ENCODE results near the gene DSCAM. TPM values are rescaled to one million over a fixed set of nuclear protein-coding genes. Genes with fewer than 3 reads are reported as not detected.

DSCAM gene
- total RNA-seq, 1 donor from 2014 or later = 0.21 TPM

DNA sequence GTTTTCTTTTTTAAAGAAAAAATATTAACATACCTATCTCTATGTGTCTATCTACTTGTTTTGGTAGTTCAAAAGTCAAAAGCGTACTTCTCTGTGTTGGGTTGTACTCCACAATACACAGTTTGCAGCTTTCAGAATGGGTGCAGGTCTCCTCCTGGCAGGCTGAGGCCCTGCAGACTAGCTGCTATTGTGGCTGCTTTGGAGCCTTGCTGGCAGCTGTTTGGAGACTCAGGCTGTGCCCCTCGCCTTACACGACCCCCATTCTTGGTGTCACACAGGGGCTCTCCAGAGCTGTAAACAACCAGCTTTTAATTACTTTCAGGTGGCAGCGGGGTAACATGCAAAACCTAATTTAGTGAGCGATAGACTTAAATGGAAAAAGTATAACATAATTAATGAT, 160.4 kb downstream of the DSCAM start:
- H3K4me3 Mint-ChIP-seq (ENCODE audit: unreplicated experiment) = no peak overlapping the region
- no peak for DNase-seq (ENCODE audit: low spot score)
- peaks cover 13% of the 10 kb centered on the region for H3K36me3 Mint-ChIP-seq (ENCODE audit: low read depth, unreplicated experiment)
- peaks cover 6% of the 10 kb centered on the region for H3K4me1 Mint-ChIP-seq (ENCODE audit: unreplicated experiment)
- H3K27ac Mint-ChIP-seq (ENCODE audit: unreplicated experiment) = no peak overlapping the region
- TF ChIP-seq, protein P1, sequence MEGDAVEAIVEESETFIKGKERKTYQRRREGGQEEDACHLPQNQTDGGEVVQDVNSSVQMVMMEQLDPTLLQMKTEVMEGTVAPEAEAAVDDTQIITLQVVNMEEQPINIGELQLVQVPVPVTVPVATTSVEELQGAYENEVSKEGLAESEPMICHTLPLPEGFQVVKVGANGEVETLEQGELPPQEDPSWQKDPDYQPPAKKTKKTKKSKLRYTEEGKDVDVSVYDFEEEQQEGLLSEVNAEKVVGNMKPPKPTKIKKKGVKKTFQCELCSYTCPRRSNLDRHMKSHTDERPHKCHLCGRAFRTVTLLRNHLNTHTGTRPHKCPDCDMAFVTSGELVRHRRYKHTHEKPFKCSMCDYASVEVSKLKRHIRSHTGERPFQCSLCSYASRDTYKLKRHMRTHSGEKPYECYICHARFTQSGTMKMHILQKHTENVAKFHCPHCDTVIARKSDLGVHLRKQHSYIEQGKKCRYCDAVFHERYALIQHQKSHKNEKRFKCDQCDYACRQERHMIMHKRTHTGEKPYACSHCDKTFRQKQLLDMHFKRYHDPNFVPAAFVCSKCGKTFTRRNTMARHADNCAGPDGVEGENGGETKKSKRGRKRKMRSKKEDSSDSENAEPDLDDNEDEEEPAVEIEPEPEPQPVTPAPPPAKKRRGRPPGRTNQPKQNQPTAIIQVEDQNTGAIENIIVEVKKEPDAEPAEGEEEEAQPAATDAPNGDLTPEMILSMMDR (IDR thresholded peaks at IDR 0.05; ENCODE audit: unreplicated experiment) = no peak
- H3K27me3 Mint-ChIP-seq (ENCODE audit: unreplicated experiment) = peaks cover 3% of the 10 kb centered on the region
- H3K9me3 Mint-ChIP-seq (ENCODE audit: unreplicated experiment) = peaks cover 45% of the 10 kb centered on the region

GRCh38 chr21:40685141-40685540, 161.8 kb downstream of the DSCAM start:
- no peak overlapping the region for H3K27ac Mint-ChIP-seq (ENCODE audit: unreplicated experiment)
- H3K9me3 Mint-ChIP-seq (ENCODE audit: unreplicated experiment) = peaks cover 38% of the 10 kb centered on the region
- peaks cover 3% of the 10 kb centered on the region for H3K27me3 Mint-ChIP-seq (ENCODE audit: unreplicated experiment)
- H3K4me3 Mint-ChIP-seq (ENCODE audit: unreplicated experiment) = no peak overlapping the region
- TF ChIP-seq, protein P1 (IDR thresholded peaks at IDR 0.05; ENCODE audit: unreplicated experiment) = no peak
- no peak for DNase-seq (ENCODE audit: low spot score)
- peaks cover 6% of the 10 kb centered on the region for H3K4me1 Mint-ChIP-seq (ENCODE audit: unreplicated experiment)
- peaks cover 13% of the 10 kb centered on the region for H3K36me3 Mint-ChIP-seq (ENCODE audit: low read depth, unreplicated experiment)

DNA sequence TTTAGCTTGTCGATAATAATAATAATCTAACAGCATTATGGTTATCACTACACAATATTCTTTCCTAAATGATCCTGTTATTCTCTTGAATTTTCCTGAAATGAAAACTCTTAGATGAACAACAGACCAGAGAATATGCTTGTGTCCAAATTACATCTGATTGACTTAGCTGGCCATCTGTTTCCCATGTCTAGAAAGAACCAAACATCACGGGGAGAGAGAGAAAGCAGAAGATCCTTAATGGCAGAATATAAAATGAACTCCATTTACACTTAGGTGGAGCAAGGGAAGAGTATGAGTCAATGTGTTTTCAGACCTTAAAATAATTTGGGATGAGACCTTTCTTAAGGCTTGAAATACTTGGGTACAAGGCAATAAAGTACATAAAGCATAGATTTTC, 162.2 kb downstream of the DSCAM start:
- Mint-ChIP-seq H3K27me3 (ENCODE audit: unreplicated experiment) (peaks cover 3% of the 10 kb centered on the region), H3K27ac (ENCODE audit: unreplicated experiment) (no peak overlapping the region), H3K4me3 (ENCODE audit: unreplicated experiment) (no peak overlapping the region), H3K4me1 (ENCODE audit: unreplicated experiment) (peaks cover 6% of the 10 kb centered on the region), H3K36me3 (ENCODE audit: low read depth, unreplicated experiment) (peaks cover 13% of the 10 kb centered on the region), H3K9me3 (ENCODE audit: unreplicated experiment) (peaks cover 38% of the 10 kb centered on the region)
- no peak for DNase-seq (ENCODE audit: low spot score)
- TF ChIP-seq, protein P1 (IDR thresholded peaks at IDR 0.05; ENCODE audit: unreplicated experiment) = no peak

- peaks cover 45% of the 10 kb centered on the region for H3K9me3 Mint-ChIP-seq (ENCODE audit: unreplicated experiment)
- no peak overlapping the region for H3K27ac Mint-ChIP-seq (ENCODE audit: unreplicated experiment)
- peaks cover 6% of the 10 kb centered on the region for H3K4me1 Mint-ChIP-seq (ENCODE audit: unreplicated experiment)
- peak overlapping the region; percentile 59 for H3K4me3 Mint-ChIP-seq (ENCODE audit: unreplicated experiment)
- H3K36me3 Mint-ChIP-seq (ENCODE audit: low read depth, unreplicated experiment) = peaks cover 13% of the 10 kb centered on the region
- TF ChIP-seq, protein P1 (IDR thresholded peaks at IDR 0.05; ENCODE audit: unreplicated experiment) = no peak
- no peak for DNase-seq (ENCODE audit: low spot score)
- peaks cover 3% of the 10 kb centered on the region for H3K27me3 Mint-ChIP-seq (ENCODE audit: unreplicated experiment)
Measured at GRCh38 chr21:40683349-40683748, 163.6 kb downstream of the DSCAM start.

DNA sequence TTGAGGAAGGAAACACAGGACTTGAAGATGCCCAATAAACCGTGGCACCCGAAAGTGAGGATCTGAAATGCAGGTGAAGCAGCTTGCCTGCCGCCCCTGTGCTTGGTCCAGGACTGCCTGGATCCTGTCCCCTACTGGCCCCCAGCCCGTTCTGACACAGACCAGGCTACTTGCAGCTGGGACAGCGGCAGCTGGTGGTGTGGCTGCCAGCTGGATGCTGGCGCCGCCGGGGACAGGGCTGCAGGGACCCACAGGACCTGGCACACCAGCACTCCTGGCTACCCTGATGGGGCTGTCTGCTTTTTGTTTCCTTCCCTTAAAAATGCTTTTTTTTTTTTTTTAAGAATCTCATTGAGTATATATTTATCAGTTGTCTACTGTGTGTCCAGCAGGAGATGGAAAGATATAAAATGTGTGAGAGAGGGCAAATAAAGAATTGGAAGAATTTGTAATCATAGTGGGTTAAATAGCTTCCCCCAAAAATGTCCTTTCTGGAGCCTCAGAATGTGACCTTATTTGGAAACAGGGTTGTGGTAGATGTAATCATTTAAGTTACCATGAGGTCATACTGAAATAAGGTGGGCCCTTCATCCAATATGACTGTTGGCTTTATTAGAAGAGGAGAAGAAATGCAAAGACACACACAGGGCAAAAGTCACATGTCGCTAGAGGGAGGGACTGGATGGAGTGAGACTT, 165.6 kb downstream of the DSCAM start:
- Mint-ChIP-seq H3K4me3 (ENCODE audit: unreplicated experiment) (no peak overlapping the region), H3K36me3 (ENCODE audit: low read depth, unreplicated experiment) (peaks cover 13% of the 10 kb centered on the region), H3K27me3 (ENCODE audit: unreplicated experiment) (peaks cover 2% of the 10 kb centered on the region), H3K27ac (ENCODE audit: unreplicated experiment) (no peak overlapping the region), H3K4me1 (ENCODE audit: unreplicated experiment) (peaks cover 6% of the 10 kb centered on the region), H3K9me3 (ENCODE audit: unreplicated experiment) (peaks cover 35% of the 10 kb centered on the region)
- no peak for DNase-seq (ENCODE audit: low spot score)
- TF ChIP-seq, protein P1 (IDR thresholded peaks at IDR 0.05; ENCODE audit: unreplicated experiment) = no peak

Data from endothelial cell (in vitro differentiated cells).